ENCODE measurements around the gene CEBPA. TPM values are rescaled to one million over a fixed set of nuclear protein-coding genes. Genes with fewer than 3 reads are reported as not detected.

The CEBPA gene
- total RNA-seq, 6 experiments from 2014 or later = 53.9 to 163 (median 119) TPM

GRCh38 chr19:33278403-33279269, 23.7 kb downstream of the CEBPA start:
- Histone ChIP-seq H3K27ac (peak overlapping the region in 2 of 3 donors; percentile 50 to 94), H3K36me3 (no peaks in the 10 kb centered on the region), H3K27me3 (no peaks in the 10 kb centered on the region), H3K4me3 (no peak overlapping the region), H3K4me1 (peaks cover 0 to 68% (median 31%) of the 10 kb centered on the region in 4 donors), H3K9me3 (no peaks in the 10 kb centered on the region)
- peak; percentile 8 to 70 (median 64) for ATAC-seq
- DNase-seq = peak; percentile 56 to 95 (median 93)
- WGBS (ENCODE audit: insufficient coverage, low coverage, low lambda C conversion rate, missing lambda C conversion rate) = 21% methylated on average over 5 of the region's 9 CpGs
- no peak for TF ChIP-seq CTCF (IDR thresholded peaks at IDR 0.05)
- TF ChIP-seq POLR2A (IDR thresholded peaks at IDR 0.05) = no peak
- intact Hi-C loops (cut with DNase I) = no loop called here

- Histone ChIP-seq H3K36me3 (no peaks in the 10 kb centered on the region), H3K27me3 (no peaks in the 10 kb centered on the region), H3K9me3 (no peaks in the 10 kb centered on the region), H3K27ac (peak overlapping the region in 2 of 3 donors; percentile 50 to 94), H3K4me1 (peaks cover 0 to 74% (median 32%) of the 10 kb centered on the region in 4 donors), H3K4me3 (no peak overlapping the region)
- WGBS (ENCODE audit: insufficient coverage, low coverage, low lambda C conversion rate, missing lambda C conversion rate) = 17% methylated on average over 1 of the region's 4 CpGs
- DNase-seq = peak in 1 of 3 donors; percentile 81
- ATAC-seq = peak in 2 of 4 donors; percentile 10 to 21
- intact Hi-C loops (cut with DNase I) = no loop called here
- TF ChIP-seq POLR2A (IDR thresholded peaks at IDR 0.05) (no peak), CTCF (IDR thresholded peaks at IDR 0.05) (no peak)
Observed at GRCh38 chr19:33278023-33278402, 24.3 kb downstream of the CEBPA start.

GRCh38 chr19:33277434-33277833, 24.9 kb downstream of the CEBPA start:
- TF ChIP-seq CTCF (IDR thresholded peaks at IDR 0.05) = no peak
- Histone ChIP-seq H3K4me1 (peaks cover 0 to 76% (median 32%) of the 10 kb centered on the region in 4 donors), H3K36me3 (no peaks in the 10 kb centered on the region), H3K27ac (peak overlapping the region in 2 of 3 donors; percentile 50 to 94), H3K27me3 (no peaks in the 10 kb centered on the region), H3K9me3 (no peaks in the 10 kb centered on the region), H3K4me3 (no peak overlapping the region)
- DNase-seq = no peak
- 85% methylated on average over 2 of the region's 12 CpGs for WGBS (ENCODE audit: insufficient coverage, low coverage, low lambda C conversion rate, missing lambda C conversion rate)
- ATAC-seq = no peak
- intact Hi-C loops (cut with DNase I) = no loop called here

GRCh38 chr19:33275933-33276619, 26.3 kb downstream of the CEBPA start:
- Histone ChIP-seq H3K36me3 (no peaks in the 10 kb centered on the region), H3K4me1 (peaks cover 0 to 71% (median 32%) of the 10 kb centered on the region in 4 donors), H3K4me3 (no peak overlapping the region), H3K27me3 (no peaks in the 10 kb centered on the region), H3K9me3 (no peaks in the 10 kb centered on the region), H3K27ac (peak overlapping the region; percentile 73 to 94 (median 81))
- 62% methylated on average over 5 of the region's 19 CpGs for WGBS (ENCODE audit: insufficient coverage, low coverage, low lambda C conversion rate, missing lambda C conversion rate)
- peak; percentile 71 to 85 (median 78) for ATAC-seq
- TF ChIP-seq POLR2A (IDR thresholded peaks at IDR 0.05) (no peak), CTCF (IDR thresholded peaks at IDR 0.05) (peak in 2 of 4 donors; percentile 21 to 31)
- intact Hi-C loops (cut with DNase I) = no loop called here
- peak; percentile 89 to 98 (median 96) for DNase-seq
